T follicular helper cell (primary cell): ENCODE data around the gene IGSF11.
A peak's percentile ranks its signal among the peaks of the same experiment; 100 is the strongest.

Source experiments
- DNase-seq: peaks from one replicate; pipeline ENCODE4 v3.0.0-alpha.2; 2020; ENCODE audit warnings: low read depth

Gene IGSF11

GRCh38 chr3:118949113-118949760 is 85.4 kb downstream of the IGSF11 start:
- DNase-seq = no peak

GRCh38 chr3:118948146-118948545 is 86.5 kb downstream of the IGSF11 start:
- no peak for DNase-seq

GRCh38 chr3:118946449-118946848 is 88.2 kb downstream of the IGSF11 start:
- no peak for DNase-seq

GRCh38 chr3:118945834-118946233 is 88.8 kb downstream of the IGSF11 start:
- no peak for DNase-seq

GRCh38 chr3:118943597-118943996 is 91.0 kb downstream of the IGSF11 start:
- DNase-seq = no peak

- no peak for DNase-seq
Measured at GRCh38 chr3:118942671-118943070, 92.0 kb downstream of the IGSF11 start.

- DNase-seq = no peak
Measured at GRCh38 chr3:118942195-118942594, 92.5 kb downstream of the IGSF11 start.

GRCh38 chr3:118941236-118941635 is 93.4 kb downstream of the IGSF11 start:
- DNase-seq = no peak

- DNase-seq = no peak
Measured at GRCh38 chr3:118938183-118938961, 96.3 kb downstream of the IGSF11 start.

GRCh38 chr3:118936811-118937210 is 97.8 kb downstream of the IGSF11 start:
- no peak for DNase-seq

GRCh38 chr3:118932822-118933558 is 101.7 kb downstream of the IGSF11 start:
- no peak for DNase-seq

- no peak for DNase-seq
Measured at GRCh38 chr3:118931996-118932395, 102.7 kb downstream of the IGSF11 start.

GRCh38 chr3:118927449-118927848 is 107.2 kb downstream of the IGSF11 start:
- DNase-seq = no peak

GRCh38 chr3:118912188-118912587 is 122.5 kb downstream of the IGSF11 start:
- no peak for DNase-seq

GRCh38 chr3:118910332-118910731 is 124.3 kb downstream of the IGSF11 start:
- no peak for DNase-seq

GRCh38 chr3:118909763-118910162 is 124.9 kb downstream of the IGSF11 start:
- DNase-seq = no peak

- no peak for DNase-seq
Measured at GRCh38 chr3:118907909-118908308, 126.7 kb downstream of the IGSF11 start.

GRCh38 chr3:118900737-118901525 is 133.7 kb downstream of the IGSF11 start:
- no peak for DNase-seq

GRCh38 chr3:118890206-118890605 is 144.4 kb downstream of the IGSF11 start:
- no peak for DNase-seq

GRCh38 chr3:118889691-118890090 is 145.0 kb downstream of the IGSF11 start:
- DNase-seq = no peak

GRCh38 chr3:118886708-118887107 is 147.9 kb downstream of the IGSF11 start:
- DNase-seq = no peak

- peak; percentile 61 for DNase-seq
Measured at GRCh38 chr3:118884748-118885206, 149.9 kb downstream of the IGSF11 start.
